Fibroblast of lung (primary cell): ENCODE results near the gene EID2B. TPM values are rescaled to one million over a fixed set of nuclear protein-coding genes. Genes with fewer than 3 reads are reported as not detected.
A peak's percentile ranks its signal among the peaks of the same experiment; 100 is the strongest.

Source experiments
- DNase-seq, 2 donors: peaks; one replicate each; pipeline versions ENCODE4 v3.0.0 to v3.0.0-alpha.2; 2010; ENCODE audit warnings: low read depth in 2 of 2
- H2AFZ ChIP-seq: 2 replicates; pipeline ENCODE4 v1.5.1; 2012; ENCODE audit warnings: low read length, control low read depth, inconsistent platforms
- H3K27ac ChIP-seq: 2 replicates; pipeline ENCODE4 v1.5.1; 2011; ENCODE audit warnings: low read length, control low read depth; ENCODE audit not compliant: insufficient read depth
- H3K27me3 ChIP-seq: 2 replicates; pipeline ENCODE4 v1.5.1; 2011; ENCODE audit warnings: mild to moderate bottlenecking, low read length; ENCODE audit not compliant: control insufficient read depth, insufficient read depth
- H3K36me3 ChIP-seq: 2 replicates; pipeline ENCODE4 v1.5.1; 2011; ENCODE audit warnings: low read length; ENCODE audit not compliant: control insufficient read depth, insufficient read depth
- H3K4me1 ChIP-seq: 2 replicates; pipeline ENCODE4 v1.5.1; 2011; ENCODE audit warnings: low read length; ENCODE audit not compliant: control insufficient read depth, insufficient read depth; ENCODE audit errors: extremely low read depth
- H3K4me2 ChIP-seq: 2 replicates; pipeline ENCODE4 v1.5.1; 2011; ENCODE audit warnings: low read length, control low read depth; ENCODE audit not compliant: insufficient read depth; ENCODE audit errors: extremely low read depth
- H3K4me3 ChIP-seq, 4 experiments: fragments of 200-600 bp in 1 of 4; sonication (generic) in 1 of 4; replicated peaks in 1 of 4; 2 replicates each; pipeline ENCODE4 v1.5.1; 2011 to 2016; ENCODE audit warnings: low read length in 4 of 4, low read depth in 3 of 4, mild to moderate bottlenecking in 3 of 4, control low read depth in 2 of 4, inconsistent platforms in 1 of 4, mixed read lengths in 1 of 4; ENCODE audit not compliant: insufficient read depth in 1 of 4; ENCODE audit errors: control extremely low read depth in 1 of 4
- H3K79me2 ChIP-seq: 2 replicates; pipeline ENCODE4 v1.5.1; 2012; ENCODE audit warnings: mild to moderate bottlenecking, low read length, inconsistent platforms; ENCODE audit not compliant: control insufficient read depth, insufficient read depth
- H3K9ac ChIP-seq: 2 replicates; pipeline ENCODE4 v1.5.1; 2011; ENCODE audit warnings: mild to moderate bottlenecking, low read length, control low read depth; ENCODE audit not compliant: insufficient read depth
- H3K9me3 ChIP-seq: 2 replicates; pipeline ENCODE4 v1.5.1; 2012; ENCODE audit warnings: low read depth, low read length; ENCODE audit not compliant: control insufficient read depth, insufficient read depth
- H4K20me1 ChIP-seq: 2 replicates; pipeline ENCODE4 v1.5.1; 2011; ENCODE audit warnings: low read length; ENCODE audit not compliant: control insufficient read depth, insufficient read depth; ENCODE audit errors: extremely low read depth
- EZH2 ChIP-seq: IDR thresholded peaks from 2 replicates; pipeline ENCODE4 v1.5.1; 2012; ENCODE audit warnings: low read length, control low read depth, mild to moderate bottlenecking; ENCODE audit errors: missing control alignments
- polyA plus RNA-seq, 2 donors: library from polyadenylated mRNA; depleted of rRNA in 1 of 2; stranded (reverse) in 1 of 2; unstranded in 1 of 2; fragments of >200 nt; gene quantifications; 2 replicates each; pipeline ENCODE4 v1.2.1, GENCODE V29; 2011 to 2012; ENCODE audit warnings: missing spikeins in 1 of 2
- total RNA-seq: library from RNA; depleted of rRNA; stranded (reverse); fragments of >200 nt; gene quantifications from 2 replicates; pipeline ENCODE4 v1.2.1, GENCODE V29; 2014
- TF ChIP-seq, protein P1 (sequence below), 2 donors: IDR thresholded peaks in 1 of 2; conservative IDR thresholded peaks in 1 of 2; 1 replicate in 1 of 2; 2 replicates in 1 of 2; pipeline ENCODE4 v1.5.1; 2011 to 2012; ENCODE audit warnings: low read length in 2 of 2, control low read depth in 1 of 2, inconsistent platforms in 1 of 2, low read depth in 1 of 2, mild to moderate bottlenecking in 1 of 2

The EID2B gene
- total and polyA plus RNA-seq, 2 donors (not counting 1 experiment from before 2014, with no cell fraction given): 3.4 to 4.1 TPM

DNA sequence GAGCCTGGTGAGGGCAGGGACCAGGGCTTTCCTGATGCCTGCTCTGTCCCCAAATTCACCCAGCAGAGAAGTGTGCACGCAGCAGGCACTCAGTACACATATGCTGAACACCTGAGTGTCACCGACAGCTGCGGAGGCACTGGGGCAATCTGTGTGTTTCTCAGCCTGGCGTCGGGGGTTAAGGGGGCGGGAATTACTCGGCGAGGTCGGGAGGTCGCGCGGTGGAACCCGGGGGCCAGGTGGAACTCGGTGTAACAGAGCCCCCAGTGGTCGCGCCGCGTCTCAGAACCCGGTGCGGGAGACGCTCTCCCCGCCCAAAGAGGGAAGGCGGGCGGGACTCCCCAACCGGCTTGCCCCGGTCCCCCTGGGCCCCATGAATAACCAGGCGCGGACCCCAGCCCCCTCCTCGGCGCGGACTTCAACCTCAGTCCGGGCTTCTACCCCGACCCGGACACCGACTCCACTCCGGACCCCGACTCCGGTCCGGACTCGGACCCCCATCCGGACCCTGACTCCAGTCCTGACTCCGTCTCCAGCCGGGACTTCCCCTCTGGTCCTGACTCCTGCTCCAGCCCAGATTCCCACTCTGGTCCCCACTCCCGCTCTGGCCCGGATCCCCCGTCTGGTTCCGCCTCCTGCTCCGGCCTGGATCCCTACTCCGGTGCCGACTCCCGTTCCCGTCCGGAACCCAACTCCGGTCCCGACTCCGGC lies 17.7 kb downstream of the EID2B start, which contains the start of gene SELENOV:
SELENOV (plus strand) TSS at position 300 of the 711 bp plus-strand sequence; CDS start at position 374, 74 bp downstream.
- peaks cover 44% of the 10 kb centered on the region for H3K27me3 ChIP-seq
- no peaks in the 10 kb centered on the region for H3K4me1 ChIP-seq
- H3K9me3 ChIP-seq: no peaks in the 10 kb centered on the region
- no peaks in the 10 kb centered on the region for H3K79me2 ChIP-seq
- H3K27ac ChIP-seq: no peak within 1 kb of the TSS
- no peaks in the 10 kb centered on the region for H4K20me1 ChIP-seq
- no peak within 1 kb of the TSS for H2AFZ ChIP-seq
- DNase-seq: no peak
- H3K36me3 ChIP-seq: no peaks in the 10 kb centered on the region
- H3K4me2 ChIP-seq: no peak within 1 kb of the TSS
- no peak within 1 kb of the TSS for H3K9ac ChIP-seq
- peak; percentile 90 for TF ChIP-seq EZH2
- TF ChIP-seq, protein P1, sequence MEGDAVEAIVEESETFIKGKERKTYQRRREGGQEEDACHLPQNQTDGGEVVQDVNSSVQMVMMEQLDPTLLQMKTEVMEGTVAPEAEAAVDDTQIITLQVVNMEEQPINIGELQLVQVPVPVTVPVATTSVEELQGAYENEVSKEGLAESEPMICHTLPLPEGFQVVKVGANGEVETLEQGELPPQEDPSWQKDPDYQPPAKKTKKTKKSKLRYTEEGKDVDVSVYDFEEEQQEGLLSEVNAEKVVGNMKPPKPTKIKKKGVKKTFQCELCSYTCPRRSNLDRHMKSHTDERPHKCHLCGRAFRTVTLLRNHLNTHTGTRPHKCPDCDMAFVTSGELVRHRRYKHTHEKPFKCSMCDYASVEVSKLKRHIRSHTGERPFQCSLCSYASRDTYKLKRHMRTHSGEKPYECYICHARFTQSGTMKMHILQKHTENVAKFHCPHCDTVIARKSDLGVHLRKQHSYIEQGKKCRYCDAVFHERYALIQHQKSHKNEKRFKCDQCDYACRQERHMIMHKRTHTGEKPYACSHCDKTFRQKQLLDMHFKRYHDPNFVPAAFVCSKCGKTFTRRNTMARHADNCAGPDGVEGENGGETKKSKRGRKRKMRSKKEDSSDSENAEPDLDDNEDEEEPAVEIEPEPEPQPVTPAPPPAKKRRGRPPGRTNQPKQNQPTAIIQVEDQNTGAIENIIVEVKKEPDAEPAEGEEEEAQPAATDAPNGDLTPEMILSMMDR (conservative IDR thresholded peaks at IDR 0.05 in 1 of 2, IDR thresholded peaks at IDR 0.05 in 1 of 2; ENCODE audit: low read depth in 1 of 2, low read length in 2 of 2): no peak
- H3K4me3 ChIP-seq: peak within 1 kb of the TSS in 1 of 4 experiments; percentile 30

DNA sequence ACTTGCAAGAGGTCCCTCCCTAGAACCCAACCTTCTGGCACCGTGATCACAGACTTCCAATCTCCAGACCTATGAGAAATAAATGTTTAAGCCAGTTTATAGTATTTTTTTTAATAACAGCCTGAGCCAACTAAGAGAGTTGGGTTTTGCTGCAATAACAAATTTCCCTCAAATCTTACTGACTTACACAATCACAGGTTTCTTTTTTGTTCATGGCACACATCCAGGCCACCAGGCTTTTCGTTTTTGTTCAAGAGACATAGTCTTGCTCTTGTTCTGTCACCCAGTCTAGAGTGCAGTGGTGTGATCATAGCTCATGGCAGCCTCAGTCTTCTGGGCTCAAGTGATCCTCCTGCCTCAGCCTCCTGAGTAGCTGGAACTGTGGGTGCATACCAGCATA lies 19.7 kb downstream of the EID2B start:
- Histone ChIP-seq H3K27me3 (peaks cover 46% of the 10 kb centered on the region), H3K9ac (no peak overlapping the region)
- no peak for DNase-seq

DNA sequence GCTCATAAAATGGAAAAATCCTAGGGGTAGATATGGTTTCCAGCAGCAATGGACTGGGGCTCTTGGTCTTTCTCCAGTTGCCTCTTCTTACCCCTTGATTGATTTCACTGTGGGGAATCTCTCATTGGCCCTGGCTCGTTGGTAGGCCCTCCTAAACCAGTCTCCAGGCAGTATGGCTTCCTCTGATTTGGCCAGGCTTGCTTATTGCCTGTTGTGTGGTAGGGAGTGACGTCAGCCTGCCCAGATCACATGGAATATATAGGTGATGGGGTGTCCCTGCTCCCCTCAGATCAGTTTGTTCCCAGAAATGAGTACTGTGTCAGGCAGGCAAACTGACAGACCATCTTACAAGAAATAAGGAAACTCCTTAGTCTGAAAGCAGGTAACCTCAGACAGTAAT lies 23.4 kb downstream of the EID2B start:
- Histone ChIP-seq H3K4me3 (no peak overlapping the region), H3K79me2 (no peaks in the 10 kb centered on the region), H3K36me3 (no peaks in the 10 kb centered on the region), H3K27ac (no peak overlapping the region), H3K9me3 (no peaks in the 10 kb centered on the region), H2AFZ (no peak overlapping the region), H3K4me2 (no peak overlapping the region), H4K20me1 (no peaks in the 10 kb centered on the region), H3K27me3 (peaks cover 34% of the 10 kb centered on the region), H3K9ac (no peak overlapping the region), H3K4me1 (no peaks in the 10 kb centered on the region)
- no peak for TF ChIP-seq EZH2
- TF ChIP-seq, protein P1 (conservative IDR thresholded peaks at IDR 0.05 in 1 of 2, IDR thresholded peaks at IDR 0.05 in 1 of 2; ENCODE audit: low read depth in 1 of 2, low read length in 2 of 2): no peak
- DNase-seq: no peak

More for the DNA sequence above, 19.7 kb downstream of the EID2B start:
- Histone ChIP-seq H3K27ac (no peak overlapping the region), H3K4me2 (no peak overlapping the region), H2AFZ (no peak overlapping the region), H3K4me3 (no peak overlapping the region), H3K36me3 (no peaks in the 10 kb centered on the region), H4K20me1 (no peaks in the 10 kb centered on the region), H3K4me1 (no peaks in the 10 kb centered on the region), H3K79me2 (no peaks in the 10 kb centered on the region), H3K9me3 (no peaks in the 10 kb centered on the region)
- TF ChIP-seq, protein P1 (conservative IDR thresholded peaks at IDR 0.05 in 1 of 2, IDR thresholded peaks at IDR 0.05 in 1 of 2; ENCODE audit: low read depth in 1 of 2, low read length in 2 of 2): no peak
- TF ChIP-seq EZH2: no peak
